Stimulated activated CD8-positive, alpha-beta memory T cell treated with anti-CD3 and anti-CD28 coated beads, Interleukin-12 subunit alpha, Interleukin-12 subunit beta, amount 100 ng/mL, for 1 hour (primary cell): ENCODE data around the gene PITX1.

Source experiments
- DNase-seq: peaks from one replicate; pipeline ENCODE4 v3.0.0-alpha.2; 2020; ENCODE audit warnings: low read depth

The PITX1 gene

DNA sequence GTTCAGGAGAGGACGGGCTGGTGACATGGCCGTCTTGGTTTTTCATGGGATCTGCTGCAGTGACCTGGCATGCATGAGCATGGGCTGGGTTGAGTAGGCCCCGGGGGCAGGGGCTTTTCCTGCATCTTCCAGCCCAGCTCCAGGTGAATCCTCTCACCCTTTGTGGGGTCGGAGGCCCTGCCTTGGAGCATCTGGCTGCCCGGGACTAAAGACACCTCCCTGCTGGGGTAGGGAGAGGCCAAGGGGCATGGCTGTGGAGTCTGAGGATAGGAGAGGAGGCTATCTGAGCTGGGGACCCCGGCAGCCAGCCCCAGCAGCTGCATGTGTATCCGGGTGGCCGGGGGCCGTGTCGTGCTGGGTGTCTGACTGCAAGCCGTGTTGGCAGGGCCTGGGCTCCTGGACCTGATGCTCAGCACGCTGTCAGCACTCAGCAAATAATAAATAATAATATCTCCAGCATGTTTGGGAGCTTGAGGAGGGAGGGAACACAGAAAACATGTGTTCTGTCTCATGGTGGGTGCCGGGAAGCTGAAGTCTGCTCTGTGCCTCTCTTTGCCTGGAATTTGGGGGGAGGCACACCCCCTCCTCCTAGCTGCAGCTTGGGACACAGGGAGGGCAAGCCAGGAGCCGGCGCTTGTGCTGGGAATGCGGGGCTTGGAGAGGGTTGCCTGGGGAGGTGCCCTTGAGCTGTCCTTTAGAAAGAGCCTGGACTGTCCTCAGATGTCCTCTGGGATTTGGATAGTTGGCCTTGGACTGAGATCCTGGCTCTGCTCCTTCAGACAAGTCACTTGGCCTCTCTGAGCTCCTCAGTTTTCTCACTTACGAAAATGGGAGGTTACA, 28.4 kb upstream of the PITX1 start:
- no peak for DNase-seq

DNA sequence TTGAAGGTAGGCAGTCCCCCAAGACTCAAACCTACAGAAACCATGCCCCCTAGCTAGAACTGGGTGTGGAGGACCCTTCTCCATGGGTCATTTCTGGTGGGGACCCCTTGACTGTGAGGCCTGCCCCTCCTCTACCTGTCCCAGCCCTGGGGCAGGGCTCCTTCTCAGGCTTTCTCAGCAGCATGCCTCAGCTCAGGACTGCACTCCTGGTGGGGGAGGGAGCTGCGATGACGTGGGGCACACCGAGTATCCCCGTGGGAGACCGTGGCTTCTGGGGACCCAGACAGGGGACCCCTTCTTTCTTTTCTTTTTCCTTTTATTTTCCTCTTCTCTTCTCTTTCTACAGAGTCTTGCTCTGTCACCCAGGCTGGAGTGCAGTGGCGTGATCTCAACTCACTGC, 27.0 kb upstream of the PITX1 start:
- DNase-seq = no peak

DNA sequence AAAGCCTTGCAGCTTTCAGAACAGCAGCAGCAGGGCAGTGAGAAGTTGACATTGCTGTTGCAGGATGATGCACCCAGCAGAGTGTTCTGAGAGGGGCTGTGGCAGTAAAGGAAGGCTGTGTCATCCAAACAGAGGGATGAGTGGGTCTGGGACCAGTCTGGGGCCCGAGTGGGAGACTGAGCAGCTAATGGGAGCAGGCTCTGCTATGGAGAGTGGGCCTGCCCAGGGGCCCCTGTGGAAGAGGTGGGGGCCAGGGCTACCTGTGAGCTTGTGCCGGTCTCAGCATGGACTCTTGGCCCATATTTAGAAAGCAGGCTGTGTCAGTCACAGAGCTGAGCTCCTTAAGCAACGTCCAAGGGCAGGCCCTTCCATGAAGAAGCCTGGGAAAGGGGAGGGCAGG, 26.0 kb upstream of the PITX1 start:
- DNase-seq = no peak

DNA sequence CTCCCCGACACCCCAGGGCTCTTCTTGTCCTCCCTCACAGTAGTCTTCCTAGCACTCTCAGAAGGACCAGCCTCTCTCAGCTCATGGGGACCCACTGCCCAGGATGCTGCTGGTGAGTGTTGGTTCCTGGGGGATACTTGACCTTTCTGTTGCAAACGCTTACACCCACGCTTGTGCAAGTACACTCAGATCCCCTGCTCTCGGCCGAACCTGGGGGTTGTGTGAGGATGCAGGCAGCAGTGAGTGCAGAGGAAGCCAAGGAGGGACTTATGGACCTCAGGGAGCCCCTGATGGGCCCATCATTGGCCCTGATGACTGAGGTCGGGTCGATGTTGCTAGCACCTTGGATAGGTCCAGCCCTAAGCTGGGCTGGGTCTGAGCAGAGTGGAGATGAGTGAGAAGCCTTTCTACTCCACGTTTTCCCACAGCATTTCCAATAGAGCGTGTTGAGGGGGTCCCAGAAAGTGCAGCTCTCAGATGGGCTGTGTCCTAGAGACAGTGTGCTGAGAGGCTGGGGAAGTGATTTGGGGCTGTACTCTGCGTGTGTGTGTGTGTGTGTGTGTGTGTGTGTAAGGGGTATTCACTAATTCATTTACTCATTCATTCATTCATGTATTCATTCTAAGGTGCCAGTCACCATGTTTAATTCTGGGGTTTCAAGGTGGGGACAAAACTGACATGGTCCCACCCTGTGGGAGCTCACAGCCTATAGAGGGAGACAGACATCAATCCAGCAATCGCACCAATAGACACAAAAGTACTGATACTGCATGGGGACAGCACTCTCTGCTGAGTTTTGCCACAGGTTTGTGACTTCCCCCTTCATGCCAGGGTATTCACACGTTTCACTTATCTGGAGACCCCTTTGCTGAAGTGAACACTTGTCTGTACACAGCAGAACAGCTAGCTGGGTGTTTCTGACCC, 25.2 kb upstream of the PITX1 start:
- no peak for DNase-seq

DNA sequence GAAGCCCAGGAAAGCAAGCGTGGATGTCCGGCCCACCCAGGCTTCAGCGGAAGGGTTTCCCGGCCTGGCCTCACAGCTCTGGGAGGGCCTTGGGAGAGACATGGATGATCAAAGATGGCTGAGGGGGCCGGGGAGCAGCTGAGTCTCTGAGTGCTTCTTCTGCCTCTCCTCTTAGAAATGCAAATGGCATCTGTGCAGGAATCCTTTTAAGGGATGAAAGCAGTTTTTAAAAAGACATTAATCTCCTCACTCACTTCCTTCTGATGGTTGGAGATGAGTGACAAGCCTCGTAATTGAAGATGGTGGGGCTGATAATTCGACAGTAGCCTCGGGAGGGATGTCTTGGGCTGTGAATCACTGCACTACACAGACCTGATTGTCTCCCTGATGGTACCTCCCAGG, 24.3 kb upstream of the PITX1 start:
- DNase-seq = no peak

DNA sequence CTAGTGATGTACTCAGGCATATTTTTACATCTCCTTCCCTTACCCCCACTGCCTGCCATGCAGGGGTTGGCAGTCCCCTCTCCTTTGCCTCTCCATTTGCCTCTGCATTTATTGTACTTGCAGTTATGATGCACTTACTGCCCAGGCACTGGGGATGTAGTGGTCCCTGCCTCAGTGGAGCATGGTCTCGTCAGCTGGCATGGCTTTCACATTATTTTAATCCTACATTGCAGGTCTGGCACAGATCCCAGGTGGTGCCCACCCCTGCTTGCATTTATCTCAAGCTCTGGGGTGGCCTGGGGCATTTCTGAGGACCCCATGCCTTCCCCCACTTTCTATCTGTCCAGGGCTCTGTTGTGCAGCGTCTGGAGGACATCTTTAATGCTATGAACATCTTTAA, 23.2 kb upstream of the PITX1 start:
- no peak for DNase-seq

DNA sequence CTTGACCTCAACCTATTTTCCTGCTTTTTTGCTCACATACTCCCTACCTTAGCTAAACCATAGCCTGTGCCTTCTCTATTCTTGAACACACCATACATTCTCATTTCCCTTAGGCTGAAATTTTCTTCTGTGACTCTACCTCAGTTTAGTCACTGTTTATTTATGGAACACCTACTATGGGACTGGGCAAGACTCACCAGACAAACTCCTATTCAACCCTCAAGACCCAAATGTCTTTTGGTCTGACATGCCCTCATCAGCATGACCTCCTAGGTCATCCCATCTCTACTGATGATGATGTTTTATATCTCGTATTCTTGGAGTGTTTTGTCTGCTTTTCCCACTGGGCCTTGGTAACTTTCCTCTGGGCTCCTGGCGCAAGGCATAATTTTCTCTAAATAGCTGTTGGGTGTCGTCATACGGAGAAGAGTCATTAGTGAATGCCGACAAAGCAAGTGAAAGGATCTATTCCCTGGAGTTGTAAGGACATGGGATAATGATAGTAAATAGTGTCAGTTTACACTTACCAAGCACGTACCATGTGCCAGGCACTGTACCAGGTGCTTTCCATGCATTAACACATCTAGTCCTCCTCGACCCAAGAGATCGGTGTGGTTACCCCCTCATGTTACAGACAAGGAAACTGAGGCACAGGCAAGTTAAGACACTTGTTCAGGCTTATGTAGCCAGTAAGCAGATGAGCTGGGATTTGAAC, 22.4 kb upstream of the PITX1 start:
- no peak for DNase-seq

DNA sequence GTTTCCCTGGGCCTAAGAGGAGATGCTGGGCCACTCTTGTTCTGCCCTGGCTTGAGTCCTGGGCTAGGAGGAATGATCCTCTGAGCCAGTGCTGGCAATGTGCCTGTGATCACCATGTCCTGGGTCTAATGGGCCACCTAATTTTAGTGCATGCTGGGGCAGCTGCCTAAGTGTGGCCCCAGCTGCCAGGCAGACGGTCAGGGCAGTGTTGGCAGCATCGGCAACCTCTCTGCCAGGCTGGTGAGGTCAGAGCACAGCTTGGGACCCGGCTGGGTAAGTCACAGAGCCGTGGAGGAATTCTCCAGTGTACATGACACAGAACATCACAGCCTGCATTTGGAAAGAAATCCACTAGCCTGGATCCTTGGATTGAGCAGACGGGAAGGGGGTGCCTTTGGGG, 21.4 kb upstream of the PITX1 start:
- no peak for DNase-seq

DNA sequence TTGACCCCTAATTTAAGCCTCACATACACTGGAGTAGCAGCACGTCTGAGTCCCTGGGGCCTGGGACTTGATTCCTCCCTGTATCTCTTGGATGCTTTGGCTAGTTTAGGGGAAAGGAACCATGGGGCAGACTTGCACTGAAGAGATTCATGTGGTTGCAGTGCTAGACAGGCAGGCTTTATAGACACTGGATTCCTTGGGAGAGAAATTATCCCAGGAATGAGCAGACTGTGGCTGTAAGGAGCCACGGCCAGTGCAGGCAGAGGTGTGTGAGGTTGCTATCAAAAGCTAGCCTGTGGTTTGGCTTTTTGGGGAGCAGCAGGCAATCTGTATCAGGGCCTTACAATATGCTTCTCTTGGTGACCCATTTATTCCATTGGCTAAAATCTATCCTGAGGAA, 20.5 kb upstream of the PITX1 start:
- no peak for DNase-seq

DNA sequence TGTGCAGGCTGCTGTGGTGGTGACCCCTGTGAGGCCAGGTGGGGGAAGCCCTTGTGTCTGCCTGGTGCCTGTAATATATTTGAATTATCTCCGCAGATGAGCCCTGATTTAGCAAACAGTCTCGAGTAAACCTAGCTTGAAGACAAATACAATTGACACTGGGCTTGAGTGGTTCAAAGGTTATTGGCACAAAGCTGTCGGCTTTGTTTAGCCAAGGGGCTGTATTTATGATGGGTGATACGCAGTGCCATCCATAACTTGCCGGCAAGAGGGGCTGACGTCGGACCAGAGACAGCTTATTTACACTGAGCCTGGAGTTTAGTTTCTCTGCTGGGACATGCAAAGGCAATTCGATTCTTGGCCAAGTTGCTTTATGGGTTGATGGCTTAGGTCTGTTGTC, 20.0 kb upstream of the PITX1 start:
- no peak for DNase-seq

DNA sequence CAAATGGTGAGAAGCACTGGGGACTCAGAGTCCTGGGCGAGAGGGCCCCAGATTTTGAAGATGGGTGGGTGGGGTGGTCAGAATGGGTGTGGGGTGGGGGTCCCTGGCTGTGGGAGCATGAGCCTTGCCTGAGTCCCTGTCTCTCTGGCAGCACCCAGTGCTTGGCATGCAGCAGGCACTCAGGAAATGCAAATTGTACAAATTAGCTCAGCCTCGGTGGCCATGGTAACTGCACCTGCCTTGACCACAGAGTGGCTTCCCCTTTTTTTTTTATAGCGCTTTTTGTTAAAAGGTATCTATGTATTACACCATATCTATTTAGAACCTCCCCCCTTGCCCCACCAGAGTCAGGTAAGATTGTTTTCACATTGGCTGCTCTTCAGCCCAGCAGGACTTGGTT, 19.2 kb upstream of the PITX1 start:
- no peak for DNase-seq

DNA sequence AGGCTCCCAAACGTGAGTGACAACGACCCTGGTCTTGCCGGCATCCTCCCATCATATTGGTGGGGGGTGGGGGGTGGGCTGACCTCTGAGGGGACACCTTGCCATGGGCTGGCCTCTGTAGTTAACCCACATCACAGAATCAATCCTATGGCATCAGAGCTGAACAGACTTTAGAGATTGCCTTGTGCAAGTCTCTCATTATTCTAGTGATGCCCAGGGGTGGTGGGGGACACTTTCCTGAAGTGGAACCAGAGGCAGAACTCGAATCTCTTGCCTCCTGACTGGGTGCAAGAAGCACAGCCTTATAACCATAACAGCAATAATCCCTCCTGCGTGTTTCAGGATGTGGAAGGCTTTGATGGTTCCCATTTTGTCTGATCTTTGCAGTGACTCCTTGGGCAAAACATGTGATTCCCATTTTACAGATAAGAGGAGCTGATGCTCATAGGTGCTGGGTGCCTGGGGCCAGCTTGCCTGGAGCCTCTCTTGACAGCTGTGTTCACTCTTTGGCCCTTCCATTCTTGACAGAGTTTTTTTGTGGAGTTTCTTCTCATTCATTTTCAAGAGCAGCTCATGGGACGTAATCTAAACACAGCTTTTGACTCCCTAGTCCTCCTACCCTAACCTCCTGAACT, 18.6 kb upstream of the PITX1 start:
- DNase-seq = no peak

DNA sequence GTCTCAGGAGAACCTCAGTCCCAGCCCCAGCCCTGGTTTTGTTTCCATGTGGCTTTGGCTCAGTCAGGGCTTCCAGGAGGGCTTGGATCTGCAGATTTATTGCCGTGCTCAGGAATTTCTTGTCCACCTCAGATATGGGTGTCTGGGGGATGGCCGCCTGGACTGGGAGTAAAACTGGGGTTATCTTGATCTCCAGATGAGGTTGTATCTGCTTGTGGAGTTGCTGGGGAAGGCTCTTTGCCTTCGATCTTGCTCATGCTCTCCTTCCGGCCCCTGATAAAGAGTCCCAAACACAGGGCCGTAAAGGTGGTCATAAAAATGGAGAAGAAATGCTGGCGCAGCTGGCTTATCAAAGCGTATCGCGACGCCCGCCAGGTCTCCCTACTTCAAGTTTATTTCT, 17.8 kb upstream of the PITX1 start:
- DNase-seq = no peak

DNA sequence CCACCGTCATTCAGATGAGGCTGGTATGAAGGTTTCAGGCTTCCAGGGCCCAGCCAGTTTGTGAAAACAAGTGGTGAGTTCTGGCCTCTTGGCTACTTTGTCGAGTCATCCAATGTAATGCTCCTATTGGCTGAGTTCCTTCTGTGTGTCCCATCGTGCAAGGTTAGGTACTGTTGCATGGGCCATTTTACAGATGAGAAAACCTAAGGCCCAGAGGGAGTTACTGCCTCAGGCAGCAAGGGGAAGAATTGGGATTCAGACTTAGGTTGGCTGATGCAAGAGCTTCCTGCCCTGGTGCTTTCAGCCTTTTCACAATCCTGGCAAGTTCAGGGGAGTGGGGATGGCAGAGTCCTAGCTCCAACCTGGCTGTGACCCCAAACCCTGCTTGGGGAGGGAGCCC, 17.4 kb upstream of the PITX1 start:
- no peak for DNase-seq

DNA sequence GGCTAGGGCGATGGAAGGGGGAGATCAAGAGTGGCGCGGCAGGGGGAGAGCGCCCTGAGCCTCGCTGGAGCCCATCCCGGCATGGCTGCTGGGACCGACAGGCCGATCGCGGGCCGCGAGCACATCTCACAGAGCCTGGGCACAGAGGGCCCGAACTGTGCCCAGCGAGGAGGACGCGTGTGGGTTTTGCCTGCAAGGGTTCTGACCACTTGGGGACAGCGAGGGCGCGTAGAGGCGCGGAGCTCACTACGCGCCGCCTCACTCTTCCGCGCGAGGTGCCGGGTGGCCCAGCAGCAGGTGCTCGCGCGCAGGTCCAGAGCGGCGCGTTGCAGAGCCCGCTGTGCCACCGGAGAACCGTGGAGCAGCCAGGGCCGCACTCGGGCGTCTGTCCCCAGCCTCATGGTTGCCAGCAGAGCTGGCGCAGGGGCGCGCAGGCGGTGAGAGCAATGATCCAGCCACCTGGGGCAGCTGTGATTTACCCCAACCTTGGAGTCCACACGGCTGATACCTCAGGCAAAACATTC, 16.3 kb upstream of the PITX1 start:
- DNase-seq = no peak

DNA sequence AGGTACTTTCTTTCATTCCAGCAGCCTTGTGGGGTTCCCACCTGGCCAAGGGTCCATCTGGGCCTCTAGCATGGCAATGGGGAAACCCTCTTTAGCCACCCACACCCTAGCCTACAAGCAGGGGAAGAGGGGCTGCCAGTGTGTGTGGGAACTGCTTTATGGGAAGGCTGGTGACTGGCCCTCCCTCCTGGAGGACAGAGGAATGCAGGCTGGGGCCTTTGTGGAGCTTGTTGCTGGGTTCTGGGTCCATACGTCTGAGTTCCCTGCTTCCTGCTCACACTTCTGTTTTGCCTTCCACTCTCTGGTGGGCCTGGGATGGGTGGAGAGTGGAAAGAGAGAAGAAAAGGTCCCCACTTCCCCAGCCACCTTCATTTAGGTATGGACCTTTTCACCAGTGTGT, 14.9 kb upstream of the PITX1 start:
- no peak for DNase-seq

DNA sequence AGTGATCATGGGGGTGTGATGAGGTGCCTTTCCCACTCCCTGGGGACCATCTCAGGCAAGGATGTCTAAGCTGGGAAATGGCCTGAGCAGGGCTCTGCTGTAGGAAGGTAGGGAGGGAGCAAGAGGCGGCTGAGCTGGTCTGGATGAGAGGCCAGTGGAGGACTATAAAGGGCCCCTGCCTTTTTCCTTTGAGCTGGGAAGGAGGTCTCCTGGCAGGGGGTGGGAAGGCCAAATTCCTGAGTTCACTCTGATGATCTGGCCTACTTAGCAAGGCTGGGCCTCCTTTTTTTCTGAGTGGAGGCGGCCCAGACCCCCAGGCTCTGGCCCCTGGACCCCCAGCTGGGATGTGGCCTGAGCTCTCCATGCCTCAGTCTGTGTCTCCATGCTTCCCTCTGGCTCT, 14.3 kb upstream of the PITX1 start:
- DNase-seq = no peak

DNA sequence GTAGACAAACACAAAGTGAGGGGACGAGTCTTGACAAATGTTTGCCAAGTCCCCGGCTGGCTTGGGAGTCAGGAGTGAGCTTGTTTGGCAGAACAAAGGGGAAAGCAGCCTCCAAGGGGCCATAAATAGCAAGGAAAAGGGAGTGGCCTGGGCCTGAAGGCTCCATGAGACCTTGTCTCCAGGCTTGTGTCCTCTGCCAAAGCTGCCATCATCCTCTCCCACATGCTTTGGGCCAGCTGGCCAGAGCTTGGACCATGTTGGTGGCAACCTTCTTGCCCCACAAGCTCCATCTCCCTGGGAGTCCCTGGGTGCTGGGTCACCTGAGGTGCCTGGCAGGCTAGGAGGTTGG, 13.3 kb upstream of the PITX1 start:
- no peak for DNase-seq

DNA sequence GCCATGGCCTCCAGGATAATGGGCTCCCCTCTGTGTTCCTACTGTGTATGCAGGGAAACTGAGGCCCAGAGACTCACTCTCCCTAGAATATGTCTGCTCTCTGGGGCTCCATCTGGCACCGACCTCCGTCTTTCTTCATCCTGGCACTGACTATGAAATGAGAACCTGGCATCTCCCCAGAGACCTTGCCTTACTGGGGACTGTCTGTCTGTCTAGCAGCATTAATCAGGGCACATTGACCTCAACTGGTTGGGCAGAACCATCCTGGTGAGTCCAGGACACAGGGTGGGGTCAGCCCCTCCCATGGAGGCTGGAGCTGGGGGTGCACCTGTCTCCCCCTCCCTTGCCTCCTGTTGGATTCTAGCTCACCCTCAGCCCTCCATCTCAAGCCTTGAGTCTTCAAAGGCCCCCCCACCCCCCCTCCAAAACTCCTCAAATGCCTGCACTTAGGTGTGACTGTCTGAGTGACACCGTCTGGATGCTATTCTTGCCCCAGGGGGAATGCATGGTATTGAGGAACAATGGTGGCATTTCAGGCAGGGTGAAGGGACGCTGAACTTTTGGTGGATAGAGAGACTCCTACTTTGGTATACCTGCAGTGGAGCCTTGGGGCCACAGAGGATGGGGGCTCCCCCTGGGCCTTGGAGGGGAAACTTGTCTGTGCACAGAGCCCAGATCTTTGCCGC, 12.8 kb upstream of the PITX1 start:
- DNase-seq = no peak

DNA sequence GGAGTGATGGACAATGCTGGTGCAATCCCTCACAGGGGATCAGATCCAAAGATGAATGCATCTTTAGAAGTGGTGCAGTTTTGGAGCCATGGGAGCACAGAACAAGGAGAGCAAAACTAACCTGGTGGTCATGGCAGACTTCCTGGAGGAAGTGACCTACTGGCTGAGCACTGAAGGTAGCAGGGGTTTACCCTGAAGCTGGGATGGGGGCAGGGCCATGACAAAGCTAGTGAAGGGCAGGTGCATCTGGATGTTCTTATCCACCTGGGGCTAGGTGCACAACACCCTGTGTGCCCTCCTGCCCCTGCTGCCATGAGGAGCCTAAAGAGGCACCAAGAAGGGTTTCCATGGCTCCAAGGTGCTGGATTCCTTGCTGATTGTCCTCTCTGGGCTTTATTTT, 11.5 kb upstream of the PITX1 start:
- no peak for DNase-seq

DNA sequence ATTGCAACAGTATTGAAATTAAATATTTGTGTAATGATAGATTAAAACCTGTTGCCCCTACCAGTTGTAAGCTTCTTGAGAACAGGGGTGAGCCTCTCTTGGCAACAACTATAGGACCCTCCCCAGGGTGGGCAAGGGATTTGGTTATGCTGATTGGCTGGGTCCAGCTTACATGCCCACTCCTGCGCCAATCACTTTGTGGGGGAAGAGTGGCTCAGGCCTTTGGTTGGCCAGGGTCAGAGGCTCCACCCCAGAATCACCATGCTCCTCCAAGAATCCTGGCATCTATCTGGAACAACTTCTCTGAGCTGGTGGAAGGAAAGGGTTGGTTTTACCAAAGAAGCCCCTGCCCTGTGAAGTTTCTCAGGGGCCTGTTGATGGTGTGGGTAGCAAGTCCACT, 8.6 kb upstream of the PITX1 start:
- DNase-seq = no peak

DNA sequence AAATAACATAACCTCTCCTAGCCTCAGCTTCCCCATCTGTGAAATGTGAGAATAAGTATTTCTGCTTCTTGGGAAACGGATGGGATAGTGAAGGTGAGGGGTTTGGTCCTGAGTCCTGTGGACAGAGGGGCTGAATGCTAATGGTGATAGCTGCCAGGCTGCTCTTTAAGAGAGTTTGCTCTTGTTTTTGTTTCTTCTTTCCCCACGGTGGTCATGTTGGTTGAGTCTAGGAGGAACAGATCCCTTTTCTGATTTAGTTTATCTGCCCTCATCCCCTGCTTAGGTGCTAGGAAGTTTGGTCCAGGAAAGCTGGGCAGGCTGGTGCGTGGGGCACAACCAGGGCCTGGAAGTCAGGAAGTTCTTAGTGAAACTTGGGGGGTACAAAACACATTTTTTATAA, 7.7 kb upstream of the PITX1 start:
- DNase-seq = no peak
